IMR-90 (cell line): Measurements from ENCODE around the gene FARP1. TPM values are rescaled to one million over a fixed set of nuclear protein-coding genes. Genes with fewer than 3 reads are reported as not detected.
A peak's percentile ranks its signal among the peaks of the same experiment; 100 is the strongest.

Experiments
- ATAC-seq: fragments of 200-7000 bp; cut with Tn5 transposase; 2 replicates; pipeline ENCODE4 v1.9.1; 2020; ENCODE audit warnings: low read depth, mild to moderate bottlenecking, moderate library complexity
- BruUV-seq: library from RNA; stranded (reverse); fragments of 400-500 nt; replicated peaks from 2 replicates; lab custom pipeline; 2021; lab: Mats Ljungman, UMichigan
- CTCF ChIA-PET: fragments of 300-600 bp; formaldehyde crosslinking; extraction: SDS; loops from one replicate; lab custom pipeline; 2021; ENCODE audit warnings: antibody characterized with exemption; lab: Yijun Ruan, JAX
- POLR2A ChIA-PET: fragments of 300-600 bp; sonication (Branson Sonifier 250); formaldehyde crosslinking; loops from one replicate; lab custom pipeline; 2022; ENCODE audit warnings: antibody characterized with exemption; ENCODE audit not compliant: unreplicated experiment; lab: Charles Lee
- DNase-seq: peaks from one replicate; pipeline ENCODE4 v3.0.0; 2013
- H2AFZ ChIP-seq: replicated peaks from 2 replicates; pipeline ENCODE3; 2013; ENCODE audit warnings: low read length, mild to moderate bottlenecking; ENCODE audit not compliant: poor library complexity
- H2AK5ac ChIP-seq: 2 replicates; pipeline ENCODE4 v1.6.1; 2013; ENCODE audit warnings: low read depth, low read length, inconsistent platforms
- H2AK9ac ChIP-seq: replicated peaks from 2 replicates; pipeline ENCODE3; 2013; ENCODE audit warnings: mild to moderate bottlenecking, low read depth, low read length, moderate library complexity; ENCODE audit not compliant: poor library complexity
- H2BK120ac ChIP-seq: 2 replicates; pipeline ENCODE4 v1.6.1; 2013; ENCODE audit warnings: low read depth, low read length, inconsistent platforms
- H2BK15ac ChIP-seq: 3 replicates; pipeline ENCODE4 v1.6.1; 2013; ENCODE audit warnings: low read depth, low read length, inconsistent platforms
- H2BK20ac ChIP-seq: 2 replicates; pipeline ENCODE4 v1.6.1; 2013; ENCODE audit warnings: low read depth, mild to moderate bottlenecking, inconsistent platforms, low read length, moderate library complexity
- H2BK5ac ChIP-seq: 2 replicates; pipeline ENCODE4 v1.6.1; 2013; ENCODE audit warnings: mild to moderate bottlenecking, low read depth, low read length, inconsistent platforms; ENCODE audit not compliant: poor library complexity, severe bottlenecking
- H3K14ac ChIP-seq: replicated peaks from 2 replicates; pipeline ENCODE4 v1.6.1; 2013; ENCODE audit warnings: low read depth, low read length, inconsistent platforms
- H3K18ac ChIP-seq: 2 replicates; pipeline ENCODE4 v1.6.1; 2013; ENCODE audit warnings: low read depth, low read length, control low read depth
- H3K23ac ChIP-seq: 2 replicates; pipeline ENCODE4 v1.6.1; 2013; ENCODE audit warnings: low read depth, low read length, inconsistent platforms
- H3K27ac ChIP-seq: 2 replicates; pipeline ENCODE4 v1.5.1; 2013; ENCODE audit warnings: mild to moderate bottlenecking, control low read depth, low read length; ENCODE audit not compliant: insufficient read depth
- H3K27me3 ChIP-seq: 2 replicates; pipeline ENCODE4 v1.6.1; 2013; ENCODE audit warnings: low read length; ENCODE audit not compliant: control insufficient read depth, insufficient read depth
- H3K36me3 ChIP-seq: 2 replicates; pipeline ENCODE4 v1.6.1; 2013; ENCODE audit warnings: low read length, mixed read lengths; ENCODE audit not compliant: control insufficient read depth, insufficient read depth
- H3K4ac ChIP-seq: 2 replicates; pipeline ENCODE4 v1.6.1; 2013; ENCODE audit warnings: low read depth, low read length, inconsistent platforms
- H3K4me1 ChIP-seq: 2 replicates; pipeline ENCODE4 v1.6.1; 2013; ENCODE audit warnings: low read length, mixed read lengths; ENCODE audit not compliant: control insufficient read depth, insufficient read depth
- H3K4me2 ChIP-seq: 2 replicates; pipeline ENCODE4 v1.6.1; 2013; ENCODE audit warnings: low read depth, mild to moderate bottlenecking, control low read depth, low read length, moderate library complexity
- H3K4me3 ChIP-seq: 2 replicates; pipeline ENCODE4 v1.5.1; 2013; ENCODE audit warnings: low read depth, mild to moderate bottlenecking, control low read depth, low read length, moderate library complexity; ENCODE audit not compliant: insufficient read depth
- H3K56ac ChIP-seq: 2 replicates; pipeline ENCODE4 v1.6.1; 2013; ENCODE audit warnings: low read length, inconsistent platforms; ENCODE audit not compliant: insufficient read depth; ENCODE audit errors: extremely low read depth
- H3K79me1 ChIP-seq, 2 experiments: 2 replicates each; pipeline ENCODE4 v1.6.1; 2013; ENCODE audit warnings: low read length in 2 of 2, inconsistent platforms in 1 of 2, low read depth in 1 of 2
- H3K9ac ChIP-seq: 2 replicates; pipeline ENCODE4 v1.6.1; 2013; ENCODE audit warnings: low read depth, low read length, control low read depth
- H3K9me1 ChIP-seq: 2 replicates; pipeline ENCODE4 v1.6.1; 2013; ENCODE audit warnings: low read length, inconsistent platforms; ENCODE audit not compliant: insufficient read depth
- H3K9me3 ChIP-seq: 2 replicates; pipeline ENCODE4 v1.6.1; 2013; ENCODE audit warnings: low read length; ENCODE audit not compliant: control insufficient read depth, insufficient read depth
- H4K20me1 ChIP-seq: 2 replicates; pipeline ENCODE4 v1.6.1; 2013; ENCODE audit warnings: low read length, inconsistent platforms; ENCODE audit not compliant: insufficient read depth
- H4K5ac ChIP-seq: 2 replicates; pipeline ENCODE4 v1.6.1; 2013; ENCODE audit warnings: mild to moderate bottlenecking, low read depth, low read length, control low read depth
- H4K8ac ChIP-seq, 2 experiments: 2 replicates each; pipeline ENCODE4 v1.6.1; 2013; ENCODE audit warnings: low read depth in 2 of 2, low read length in 2 of 2, control low read depth in 1 of 2, inconsistent platforms in 1 of 2
- H4K91ac ChIP-seq: 2 replicates; pipeline ENCODE4 v1.6.1; 2013; ENCODE audit warnings: low read depth, low read length, inconsistent platforms; ENCODE audit not compliant: insufficient read depth
- BHLHE40 ChIP-seq: fragments of 150-350 bp; IDR thresholded peaks from 2 replicates; pipeline ENCODE4 v1.6.1; 2016; ENCODE audit warnings: mild to moderate bottlenecking, low read depth, low read length
- FOS ChIP-seq: fragments of 150-350 bp; IDR thresholded peaks from 2 replicates; pipeline ENCODE4 v1.6.1; 2016; ENCODE audit warnings: low read depth, low read length
- MXI1 ChIP-seq: IDR thresholded peaks from 2 replicates; pipeline ENCODE4 v1.6.1; 2012; ENCODE audit warnings: low read depth, mild to moderate bottlenecking, low read length, moderate library complexity, borderline replicate concordance
- NFE2L2 ChIP-seq: fragments of 150-350 bp; IDR thresholded peaks from 2 replicates; pipeline ENCODE4 v1.6.1; 2016; ENCODE audit warnings: low read depth, mild to moderate bottlenecking, low read length
- WGBS, 2 experiments: methylation state at CpG; one replicate each; pipeline versions ENCODE4 v1.1.5 to v1.1.7; 2013; ENCODE audit warnings: missing lambda C conversion rate in 2 of 2; ENCODE audit not compliant: insufficient read length in 1 of 2; ENCODE audit errors: extremely low coverage in 2 of 2; 5-methylcytosine and 5-hydroxymethylcytosine counted together
- dilution Hi-C: fragments of 300-500 bp; cut with HindIII; formaldehyde crosslinking; loops from one replicate; pipeline ENCODE4 v1.14.3; 2018; ENCODE audit warnings: low sequenced_read_pairs; ENCODE audit not compliant: unreplicated experiment
- in situ Hi-C: fragments of 300-500 bp; cut with MboI; formaldehyde crosslinking; loops from 3 replicates; pipeline ENCODE4 v1.14.3; 2019; ENCODE audit warnings: low sequenced_read_pairs, inconsistent platforms, mixed read lengths
- intact Hi-C: fragments of 100-400 bp; cut with micrococcal nuclease; formaldehyde crosslinking; loops from 2 replicates; pipeline ENCODE4 v1.10.0; 2022
- polyA plus RNA-seq, 3 experiments: library from polyadenylated mRNA; depleted of rRNA; stranded (reverse); fragments of >200 nt; gene quantifications; 2 replicates each; pipeline ENCODE4 v1.2.3, GENCODE V29; 2012; ENCODE audit warnings: low replicate concordance in 1 of 3
- total RNA-seq: library from RNA; depleted of rRNA; stranded (reverse); fragments of >200 nt; gene quantifications from 2 replicates; pipeline ENCODE4 v1.2.3, GENCODE V29; 2012

FARP1 gene
- total and polyA plus RNA-seq, 2 of the 4 experiments (the other 2 are of a cell fraction), result 39.6 to 57.0 TPM

DNA sequence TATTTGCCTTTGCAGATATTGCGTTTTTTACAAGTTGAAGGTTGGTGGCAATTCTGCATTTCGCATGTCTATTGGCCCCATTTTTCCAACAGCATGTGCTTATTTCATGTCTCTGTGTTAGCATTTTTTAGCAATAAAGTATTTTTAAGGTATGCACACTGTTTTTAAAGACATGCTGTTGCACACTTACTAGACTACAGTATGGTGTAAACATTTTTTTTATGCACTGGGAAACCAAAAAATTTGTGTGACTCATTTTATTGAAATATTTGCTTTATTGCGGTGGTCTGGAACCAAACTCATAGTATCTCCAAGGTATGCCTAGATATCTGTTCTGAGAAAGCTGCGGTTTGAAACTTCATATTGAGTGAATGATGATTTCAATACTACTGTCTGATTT is 89.6 kb downstream of the FARP1 start:
- intact Hi-C loops, result no loop called here
- Histone ChIP-seq H4K20me1 (peaks cover 23% of the 10 kb centered on the region), H2AFZ (no peak overlapping the region), H4K91ac (peak overlapping the region; percentile 84; the same call in 1 of the 2 replicates), H3K4ac (peak overlapping the region; percentile 77; the same call in 1 of the 2 replicates), H3K4me2 (peak overlapping the region; percentile 25; the same call in 1 of the 2 replicates), H2AK5ac (no peak overlapping the region), H3K9ac (no peak overlapping the region), H3K14ac (0 out of 2 replicates have a peak overlapping the region, but pooled peaks have one; percentile 68), H2BK5ac (peak overlapping the region; percentile 63), H3K18ac (peak overlapping the region; percentile 95; the same call in 1 of the 2 replicates), H3K36me3 (peaks cover 1% of the 10 kb centered on the region; the same call in 1 of the 2 replicates), H3K56ac (peak overlapping the region; percentile 86; the same call in 1 of the 2 replicates), H2BK20ac (peak overlapping the region; percentile 81), H3K79me1 (peaks cover 43 to 83% of the 10 kb centered on the region in 2 experiments), H2BK120ac (peak overlapping the region; percentile 82), H4K5ac (peak overlapping the region; percentile 79; the same call in 1 of the 2 replicates), H3K27me3 (no peaks in the 10 kb centered on the region), H2BK15ac (0 out of 3 replicates have a peak overlapping the region, but pooled peaks have one; percentile 69), H3K27ac (peak overlapping the region; percentile 91; the same call in 1 of the 2 replicates), H3K9me3 (no peaks in the 10 kb centered on the region), H3K4me3 (no peak overlapping the region), H4K8ac (no peak overlapping the region; a peak in 2 of 4 replicates), H3K23ac (peak overlapping the region; percentile 84; the same call in 1 of the 2 replicates), H3K9me1 (peaks cover 13% of the 10 kb centered on the region), H3K4me1 (peaks cover 15% of the 10 kb centered on the region), H2AK9ac (no peak overlapping the region)
- dilution Hi-C loops, result no loop called here
- no TSS peak for BruUV-seq
- POLR2A ChIA-PET, result no interaction called here
- in situ Hi-C loops, result no loop called here
- DNase-seq (peak; percentile 76), ATAC-seq (peak; percentile 68)
- CTCF ChIA-PET, result no interaction called here
- WGBS, 2 experiments, result 60% methylated on average over 1 of the region's 4 CpGs; no CpG with 5 or more reads in 1 of the 2 experiments
- TF ChIP-seq BHLHE40, result 0 out of 2 replicates have a peak, but pooled peaks have one; percentile 26
- TF ChIP-seq NFE2L2, result no peak
- no peak for TF ChIP-seq MXI1
- TF ChIP-seq FOS, result peak; percentile 62; the same call in 1 of the 2 replicates
